ENCODE measurements around the gene CDS2.
"Not testable (repeated sequence)": the region's sequence is repeated elsewhere in the genome, so short reads cannot be mapped to it uniquely, and the experiment has no call there.

CDS2 gene

GRCh38 chr20:5126512-5127203 lies at the start of gene CDS2:
CDS2 (plus strand) TSS chr20:5127008; CDS start chr20:5127093, 85 bp downstream.
- DNase-seq (ENCODE audit: low read depth), result peak; percentile 99

DNA sequence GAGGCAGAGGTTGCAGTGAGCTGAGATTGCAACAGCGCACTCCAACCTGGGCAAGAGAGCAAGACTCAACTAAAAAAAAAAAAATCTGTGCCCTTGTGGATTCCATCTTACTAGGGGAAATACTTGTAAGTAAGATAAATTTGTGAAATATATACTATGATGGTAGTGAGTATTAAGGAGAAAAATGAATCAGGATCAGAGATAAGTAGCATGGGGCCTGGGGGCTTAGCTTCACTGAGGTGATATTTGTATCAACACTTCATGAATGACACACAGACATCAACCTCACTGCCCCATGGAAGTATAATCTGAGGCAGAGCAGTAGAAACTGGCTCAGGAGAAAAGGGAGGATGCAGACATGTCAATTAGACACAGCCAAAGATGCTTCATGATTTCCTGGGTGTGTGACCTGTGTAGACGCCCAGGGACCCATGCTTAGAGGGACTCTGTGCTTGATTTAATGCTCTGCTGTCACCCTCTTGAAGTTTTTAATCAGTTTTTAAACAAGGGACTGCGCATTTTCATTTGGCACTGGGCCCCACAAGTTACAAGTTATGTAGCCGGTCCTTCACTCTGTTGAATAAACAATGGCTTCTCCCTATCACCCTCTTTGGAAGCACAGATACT lies 48.9 kb upstream of the CDS2 start:
- no peak for DNase-seq (ENCODE audit: low read depth)

DNA sequence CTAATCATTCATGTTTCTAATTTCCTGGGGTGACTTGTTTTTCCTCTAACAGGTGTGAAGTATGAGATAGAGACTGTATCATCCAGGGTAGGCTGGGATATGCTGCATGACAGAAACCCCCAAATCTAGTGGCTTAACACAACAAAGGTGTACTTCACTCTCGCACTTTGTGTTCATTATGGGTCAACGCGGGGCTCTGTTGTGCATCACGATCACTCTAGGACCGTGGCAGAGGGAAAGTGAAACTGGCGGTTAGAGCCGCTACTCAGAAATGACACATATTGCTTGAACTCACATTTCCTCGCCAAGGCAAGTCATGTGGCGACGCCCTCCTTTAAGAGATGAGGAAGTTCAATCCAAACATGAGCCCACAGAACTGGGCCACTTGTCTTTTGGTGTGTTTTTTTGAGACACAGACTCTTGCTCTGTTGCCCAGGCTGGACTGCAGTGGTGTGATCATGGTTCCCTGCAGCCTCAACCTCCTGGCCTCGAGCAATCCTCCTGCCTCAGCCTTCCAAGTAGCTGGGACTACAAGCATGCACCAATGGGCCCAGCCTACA lies 48.3 kb upstream of the CDS2 start:
- peak; percentile 19 for DNase-seq (ENCODE audit: low read depth)

GRCh38 chr20:5080384-5080877 lies 46.4 kb upstream of the CDS2 start:
- peak; percentile 78 for DNase-seq (ENCODE audit: low read depth)

- no peak for DNase-seq (ENCODE audit: low read depth)
Measured at GRCh38 chr20:5085380-5085779, 41.4 kb upstream of the CDS2 start.

GRCh38 chr20:5088688-5089087 lies 38.1 kb upstream of the CDS2 start:
- no peak for DNase-seq (ENCODE audit: low read depth)

DNA sequence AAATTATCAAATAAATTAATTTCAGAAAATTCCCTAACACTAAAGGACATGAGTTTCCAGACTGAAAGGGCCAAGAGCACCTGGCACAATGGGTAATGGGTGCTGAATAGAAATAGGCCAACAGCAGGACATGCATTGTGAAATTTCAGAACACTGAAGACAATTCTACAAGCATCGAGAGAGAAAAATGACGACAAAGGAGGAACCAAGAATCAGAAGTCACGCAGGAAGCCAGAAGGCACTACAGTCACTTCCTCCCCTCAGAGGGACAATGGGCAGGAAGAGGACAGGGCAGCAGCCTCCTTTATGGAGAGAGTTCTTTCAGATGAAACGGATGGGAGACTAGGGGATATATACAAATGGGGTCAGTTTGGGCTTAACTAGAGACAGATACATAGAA lies 36.6 kb upstream of the CDS2 start:
- no peak for DNase-seq (ENCODE audit: low read depth)

- DNase-seq (ENCODE audit: low read depth), result no peak
Measured at GRCh38 chr20:5091902-5092301, 34.9 kb upstream of the CDS2 start.

DNA sequence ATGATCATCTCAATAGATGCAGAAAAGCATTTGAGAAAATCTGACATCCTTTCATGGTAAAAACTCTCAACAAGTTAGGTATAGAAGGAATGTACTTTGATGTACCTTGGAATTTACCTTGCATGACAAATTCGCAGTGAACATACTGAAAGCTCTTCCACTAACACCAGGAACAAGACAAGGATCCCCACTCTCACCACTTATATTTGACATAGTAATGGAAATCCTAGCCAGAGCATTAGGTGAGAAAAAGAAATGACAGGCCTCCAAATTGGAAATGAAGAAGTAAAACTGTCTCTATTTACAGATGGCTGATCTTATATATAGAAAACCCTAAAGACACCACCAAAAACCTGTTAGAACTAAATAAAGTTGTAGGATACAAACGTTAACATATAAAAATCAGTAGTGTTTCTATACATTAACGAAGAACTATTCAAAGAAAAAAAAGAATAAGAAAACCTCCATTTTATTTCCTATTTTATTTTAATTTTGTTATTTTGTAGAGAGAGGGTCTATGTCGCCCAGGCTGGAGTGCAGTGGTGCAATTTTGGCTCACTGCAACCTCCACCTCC lies 34.0 kb upstream of the CDS2 start:
- DNase-seq (ENCODE audit: low read depth), result no peak

GRCh38 chr20:5095454-5095853 lies 31.4 kb upstream of the CDS2 start:
- no peak for DNase-seq (ENCODE audit: low read depth)

DNA sequence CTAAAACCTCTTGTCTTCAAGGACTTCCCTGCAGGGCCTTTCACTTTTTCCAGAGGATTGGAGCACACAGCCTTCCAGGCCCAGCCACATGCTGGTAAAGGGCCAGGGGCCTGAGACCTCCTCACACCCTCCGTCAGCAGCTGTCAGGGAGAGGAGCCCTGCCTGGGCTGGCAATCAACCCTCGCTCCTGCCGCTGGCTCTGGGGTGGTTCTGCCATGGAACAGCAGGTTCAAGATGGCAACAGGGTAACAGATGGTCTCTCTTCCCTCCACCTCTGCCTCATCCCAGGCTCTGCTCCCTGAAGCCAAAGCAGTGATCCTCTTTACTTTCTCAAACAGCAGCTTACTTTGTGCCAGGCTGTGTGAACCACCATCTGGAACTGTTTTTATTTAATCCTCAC lies 30.9 kb upstream of the CDS2 start:
- no peak for DNase-seq (ENCODE audit: low read depth)

GRCh38 chr20:5096463-5096862 lies 30.3 kb upstream of the CDS2 start:
- no peak for DNase-seq (ENCODE audit: low read depth)

DNA sequence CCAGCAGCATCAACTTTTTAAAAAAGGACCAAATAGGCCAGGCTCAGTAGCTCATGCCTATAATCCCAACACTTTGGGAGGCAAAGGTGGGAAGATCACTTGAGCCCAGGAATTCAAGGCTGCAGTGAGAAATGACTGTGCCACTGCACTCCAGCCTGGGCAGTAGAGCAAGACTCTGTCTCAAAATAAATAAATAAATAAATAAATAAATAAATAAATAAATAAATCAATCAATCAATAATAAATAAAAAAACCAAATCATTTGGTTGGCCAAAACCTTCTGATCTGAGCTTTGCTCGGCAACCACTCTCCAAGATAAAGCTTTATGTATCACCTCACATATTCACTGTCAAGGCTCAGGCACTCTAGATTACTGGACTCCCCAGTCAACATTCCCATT lies 27.8 kb upstream of the CDS2 start:
- not testable (repeated sequence) for DNase-seq (ENCODE audit: low read depth)

DNA sequence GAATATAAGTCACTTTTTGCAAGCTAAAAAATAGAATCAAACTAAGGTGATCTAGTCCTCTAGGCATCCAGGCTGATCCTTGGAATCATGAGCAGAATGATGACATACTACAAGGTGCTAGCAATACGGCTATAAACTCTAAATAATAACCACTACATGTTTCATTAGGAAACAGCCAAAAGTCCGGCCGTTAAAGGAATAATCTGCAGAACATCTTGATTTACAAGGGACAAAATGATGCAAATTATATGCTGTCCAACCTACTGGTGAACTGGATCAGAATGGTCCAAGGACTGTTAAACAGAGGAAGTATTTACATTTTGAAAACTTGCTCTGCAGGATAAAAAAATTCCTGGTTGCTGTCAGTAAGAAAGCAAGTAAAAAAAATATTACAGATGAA lies 26.9 kb upstream of the CDS2 start:
- not testable (repeated sequence) for DNase-seq (ENCODE audit: low read depth)

DNA sequence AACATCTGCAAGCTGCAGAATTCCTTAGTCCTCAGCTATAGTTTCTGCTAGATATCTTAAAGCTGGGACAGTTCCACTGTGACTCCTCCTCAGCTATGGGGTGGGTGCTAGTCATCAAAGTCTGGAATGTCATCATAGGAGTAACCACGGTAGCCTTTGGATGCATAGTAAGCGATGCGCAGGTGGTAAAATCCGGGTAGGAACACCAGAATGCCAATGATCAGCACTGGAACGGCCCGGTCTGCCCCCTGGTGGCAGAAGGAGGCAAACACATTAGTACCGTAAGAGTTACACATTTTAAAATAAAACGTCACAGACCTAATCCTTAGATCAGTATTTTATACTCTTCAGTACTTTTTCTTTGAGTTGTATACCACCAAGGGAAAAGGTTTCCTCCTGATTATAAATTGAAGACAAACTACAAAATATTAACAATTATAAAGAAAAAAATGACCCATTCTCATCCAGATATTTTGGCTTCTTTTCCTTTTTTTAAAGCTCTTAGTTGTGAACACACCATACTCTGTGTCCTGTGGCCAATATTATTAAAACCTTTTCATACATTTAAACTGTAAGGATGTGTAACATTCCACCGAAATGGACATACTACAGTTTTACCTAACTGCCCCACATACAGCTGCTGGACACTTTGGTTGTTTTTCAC lies 26.0 kb upstream of the CDS2 start:
- peak; percentile 53 for DNase-seq (ENCODE audit: low read depth)

DNA sequence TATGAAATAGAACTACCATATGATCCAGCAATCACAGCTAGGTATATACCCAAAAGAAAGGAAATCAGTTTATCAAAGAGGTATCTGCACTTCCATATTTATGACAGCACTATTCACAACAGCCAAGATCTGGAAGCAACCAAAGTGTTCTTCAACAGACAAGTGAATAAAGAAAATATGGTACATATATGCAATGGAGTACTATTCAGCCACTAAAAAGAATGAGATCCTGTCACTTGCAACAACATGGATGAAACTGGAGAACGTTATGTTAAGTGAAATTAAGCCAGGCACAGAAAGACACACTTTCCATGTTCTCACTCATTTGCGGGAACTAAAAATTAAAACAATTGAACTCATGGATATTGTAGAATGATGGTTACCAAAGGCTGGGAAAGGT lies 22.3 kb upstream of the CDS2 start:
- no peak for DNase-seq (ENCODE audit: low read depth)

DNA sequence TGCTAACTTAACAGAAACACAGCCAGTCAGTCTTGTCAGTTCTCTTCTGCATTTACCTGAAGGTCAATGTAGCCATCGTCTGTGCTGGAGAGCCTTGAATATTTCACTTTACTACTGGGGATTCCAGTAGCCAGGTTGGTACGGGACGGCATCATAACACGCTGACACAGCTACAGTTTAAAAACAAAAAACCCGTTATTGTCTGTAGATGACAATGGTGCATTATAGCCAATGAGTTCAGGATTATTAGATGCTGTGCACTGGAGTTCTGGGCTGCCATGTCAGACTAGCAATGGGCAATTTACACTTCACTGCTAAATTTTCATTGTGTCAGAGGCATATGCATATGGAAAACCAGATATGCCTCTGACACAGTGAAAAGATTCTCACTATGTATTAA lies 17.5 kb upstream of the CDS2 start:
- no peak for DNase-seq (ENCODE audit: low read depth)

GRCh38 chr20:5113615-5113986 lies 13.2 kb upstream of the CDS2 start:
- DNase-seq (ENCODE audit: low read depth), result no peak

DNA sequence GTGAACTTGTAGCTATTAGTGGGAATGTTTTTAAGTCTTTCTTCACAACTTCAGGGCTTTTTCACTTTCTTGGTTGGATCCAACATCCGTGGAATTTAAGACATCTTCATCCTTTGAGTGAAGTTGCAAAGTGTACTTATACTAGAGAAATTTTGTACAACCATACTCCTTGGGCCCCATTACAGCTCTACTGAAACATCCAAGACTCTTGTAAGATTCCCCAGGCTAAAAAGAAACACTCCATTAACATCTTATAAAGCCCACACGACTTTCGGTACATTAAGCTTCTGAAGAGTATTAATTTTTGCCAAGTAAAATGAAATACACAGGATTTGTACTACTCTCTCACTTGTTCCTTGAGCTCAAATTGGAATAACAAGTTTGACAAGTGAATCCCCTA lies 12.4 kb upstream of the CDS2 start:
- DNase-seq (ENCODE audit: low read depth), result no peak

DNA sequence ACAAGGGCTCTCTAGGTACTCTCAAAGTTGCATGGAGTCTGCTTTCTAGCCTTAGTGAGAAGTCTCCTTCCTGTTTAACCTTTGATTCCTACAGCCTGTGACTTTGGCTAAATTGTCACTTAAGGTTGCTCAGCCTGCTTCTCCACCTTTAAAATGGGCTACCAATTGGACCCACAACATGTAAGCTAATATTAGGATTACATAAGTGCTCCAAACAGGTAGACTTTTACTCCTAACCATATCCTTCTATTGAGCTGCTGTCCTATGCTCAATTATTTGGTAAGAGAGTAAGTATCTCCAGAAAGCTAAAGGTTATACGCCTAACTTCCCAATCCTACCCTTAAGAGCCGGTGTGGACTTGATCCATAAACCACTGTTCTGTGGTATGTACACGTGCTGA lies 9.9 kb upstream of the CDS2 start:
- no peak for DNase-seq (ENCODE audit: low read depth)

DNA sequence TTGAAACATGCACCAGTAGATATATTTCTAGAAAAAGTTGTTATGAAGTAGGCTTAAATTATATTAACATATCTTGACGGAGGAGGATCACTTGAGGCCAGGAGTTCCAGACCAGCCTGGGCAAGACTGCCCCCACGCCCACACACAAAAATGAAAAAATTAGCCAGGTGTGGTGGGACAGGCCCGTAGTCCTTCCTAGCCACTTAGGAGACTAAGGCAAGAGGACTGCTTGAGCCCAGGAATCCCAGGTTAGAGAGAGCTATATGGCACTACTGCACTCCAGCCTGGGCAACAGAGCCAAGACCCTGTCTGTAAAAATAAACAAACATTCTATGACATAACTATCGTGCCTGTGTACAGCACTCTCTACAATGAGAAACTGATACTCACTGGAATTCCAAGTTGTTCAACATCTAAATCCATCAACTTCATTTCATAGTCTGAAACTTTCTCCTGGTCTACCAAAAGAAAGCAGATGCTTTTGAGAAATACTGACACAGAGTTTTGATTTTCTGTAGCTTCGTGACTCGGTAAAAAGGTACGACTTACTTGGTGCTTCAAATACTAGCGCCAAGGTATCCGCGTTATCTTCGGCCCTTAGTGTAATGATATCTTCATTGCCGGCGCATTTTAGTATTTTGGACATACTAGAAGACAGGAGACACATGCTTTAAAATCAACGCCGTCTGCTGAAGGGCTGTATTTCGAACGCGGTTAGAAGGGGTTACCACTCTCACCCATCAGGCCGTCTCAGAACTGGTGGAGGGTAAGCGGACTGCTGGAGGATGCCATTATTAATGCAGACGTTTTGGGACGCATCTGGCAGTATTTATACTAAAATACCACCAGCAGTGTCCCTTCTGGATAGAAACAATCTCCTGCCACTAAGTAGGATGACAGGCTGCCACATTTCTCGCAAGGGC lies 8.3 kb upstream of the CDS2 start:
- DNase-seq (ENCODE audit: low read depth), result no peak

DNA sequence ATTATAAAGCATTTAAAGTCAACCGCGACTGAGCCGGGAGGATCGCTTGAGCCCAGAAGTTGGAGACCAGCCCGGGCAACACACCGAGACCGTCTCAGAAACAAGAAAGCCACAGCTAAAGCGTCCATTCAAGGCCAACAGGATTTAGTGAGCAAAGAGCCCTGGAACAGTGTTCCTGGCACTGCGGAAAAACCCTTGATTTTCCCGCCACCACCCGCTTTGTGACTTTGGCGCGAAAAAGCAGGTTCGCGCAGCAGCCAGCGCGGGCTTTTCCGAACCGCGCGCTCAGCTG lies 7.7 kb upstream of the CDS2 start:
- DNase-seq (ENCODE audit: low read depth), result no peak

Measured in iris pigment epithelial cell (primary cell).